IPS-20b (cell line): Measurements from ENCODE around the gene UBE2G1.
A peak's percentile ranks its signal among the peaks of the same experiment; 100 is the strongest.

Experiments
- H3K27ac ChIP-seq: one replicate; pipeline ENCODE4 v1.5.1; 2013; ENCODE audit warnings: low read length
- H3K27me3 ChIP-seq: 2 replicates; pipeline ENCODE4 v1.6.1; 2013; ENCODE audit warnings: mild to moderate bottlenecking, low read length, inconsistent platforms; ENCODE audit not compliant: insufficient read depth
- H3K36me3 ChIP-seq: 2 replicates; pipeline ENCODE4 v1.6.1; 2013; ENCODE audit warnings: low read depth, mild to moderate bottlenecking, inconsistent platforms, low read length, moderate library complexity; ENCODE audit not compliant: insufficient read depth
- H3K4me1 ChIP-seq: 2 replicates; pipeline ENCODE4 v1.6.1; 2013; ENCODE audit warnings: mild to moderate bottlenecking, control low read depth, inconsistent platforms, low read length, moderate library complexity; ENCODE audit not compliant: insufficient read depth
- H3K4me3 ChIP-seq: 2 replicates; pipeline ENCODE4 v1.5.1; 2013; ENCODE audit warnings: mild to moderate bottlenecking, low read length, inconsistent platforms
- H3K9ac ChIP-seq: 2 replicates; pipeline ENCODE4 v1.6.1; 2013; ENCODE audit warnings: low read depth, mild to moderate bottlenecking, inconsistent platforms, low read length, moderate library complexity
- H3K9me3 ChIP-seq: 2 replicates; pipeline ENCODE4 v1.6.1; 2013; ENCODE audit warnings: mild to moderate bottlenecking, low read depth, low read length, inconsistent platforms; ENCODE audit not compliant: insufficient read depth

UBE2G1 gene

GRCh38 chr17:4276514-4276913 lies 90.0 kb downstream of the UBE2G1 start:
- Histone ChIP-seq H3K9ac (no peak overlapping the region), H3K4me3 (no peak overlapping the region), H3K27ac (no peak overlapping the region), H3K9me3 (no peaks in the 10 kb centered on the region), H3K36me3 (peaks cover 63% of the 10 kb centered on the region), H3K27me3 (no peaks in the 10 kb centered on the region), H3K4me1 (no peaks in the 10 kb centered on the region)

GRCh38 chr17:4272972-4273368 lies 93.5 kb downstream of the UBE2G1 start:
- Histone ChIP-seq H3K9ac (no peak overlapping the region), H3K36me3 (peaks cover 78% of the 10 kb centered on the region), H3K4me3 (no peak overlapping the region), H3K27ac (no peak overlapping the region), H3K9me3 (no peaks in the 10 kb centered on the region), H3K4me1 (no peaks in the 10 kb centered on the region), H3K27me3 (no peaks in the 10 kb centered on the region)

- H3K9me3 ChIP-seq = no peaks in the 10 kb centered on the region
- no peak overlapping the region for H3K9ac ChIP-seq
- H3K4me1 ChIP-seq = no peaks in the 10 kb centered on the region
- H3K27me3 ChIP-seq = no peaks in the 10 kb centered on the region
- H3K36me3 ChIP-seq = peaks cover 78% of the 10 kb centered on the region
- H3K27ac ChIP-seq = no peak overlapping the region
- no peak overlapping the region for H3K4me3 ChIP-seq
These were observed 94.1 kb downstream of the UBE2G1 start for GRCh38 chr17:4272213-4272971.

GRCh38 chr17:4270736-4271135 lies 95.7 kb downstream of the UBE2G1 start:
- Histone ChIP-seq H3K36me3 (peaks cover 65% of the 10 kb centered on the region), H3K9ac (no peak overlapping the region), H3K27me3 (no peaks in the 10 kb centered on the region), H3K4me1 (no peaks in the 10 kb centered on the region), H3K4me3 (no peak overlapping the region), H3K27ac (no peak overlapping the region), H3K9me3 (no peaks in the 10 kb centered on the region)

GRCh38 chr17:4269915-4270314 lies 96.6 kb downstream of the UBE2G1 start:
- H3K36me3 ChIP-seq = peaks cover 59% of the 10 kb centered on the region

GRCh38 chr17:4267402-4267801 lies 99.1 kb downstream of the UBE2G1 start:
- H3K4me3 ChIP-seq = no peak overlapping the region
- 0 out of 2 replicates have a peak, but pooled peaks cover 3% of the 10 kb centered on the region for H3K4me1 ChIP-seq
- no peaks in the 10 kb centered on the region for H3K9me3 ChIP-seq
- peaks cover 49% of the 10 kb centered on the region for H3K36me3 ChIP-seq
- no peaks in the 10 kb centered on the region for H3K27me3 ChIP-seq
- no peak overlapping the region for H3K9ac ChIP-seq
- no peak overlapping the region for H3K27ac ChIP-seq

More at GRCh38 chr17:4269915-4270314, 96.6 kb downstream of the UBE2G1 start:
- Histone ChIP-seq H3K9ac (no peak overlapping the region), H3K27me3 (no peaks in the 10 kb centered on the region), H3K9me3 (no peaks in the 10 kb centered on the region), H3K4me3 (no peak overlapping the region), H3K27ac (no peak overlapping the region), H3K4me1 (no peaks in the 10 kb centered on the region)

- Histone ChIP-seq H3K27ac (no peak overlapping the region), H3K4me1 (0 out of 2 replicates have a peak, but pooled peaks cover 3% of the 10 kb centered on the region), H3K9ac (no peak overlapping the region), H3K36me3 (peaks cover 41% of the 10 kb centered on the region), H3K4me3 (no peak overlapping the region), H3K27me3 (no peaks in the 10 kb centered on the region), H3K9me3 (no peaks in the 10 kb centered on the region)
These were observed 99.9 kb downstream of the UBE2G1 start for GRCh38 chr17:4266550-4266949.

GRCh38 chr17:4263282-4264215 lies 102.9 kb downstream of the UBE2G1 start, which contains the start of gene ANKFY1:
Gene ANKFY1, minus strand, starts transcription at chr17:4263979. Its CDS starts 38 bp downstream, at chr17:4263941.
- Histone ChIP-seq H3K27ac (peak within 1 kb of the TSS; percentile 11), H3K27me3 (no peaks in the 10 kb centered on the region), H3K36me3 (peaks cover 22% of the 10 kb centered on the region; the same call in 1 of the 2 replicates), H3K4me1 (0 out of 2 replicates have a peak, but pooled peaks cover 3% of the 10 kb centered on the region), H3K4me3 (peak within 1 kb of the TSS; percentile 77), H3K9ac (peak within 1 kb of the TSS; percentile 85), H3K9me3 (peaks cover 12% of the 10 kb centered on the region)

GRCh38 chr17:4262703-4263102 lies 103.8 kb downstream of the UBE2G1 start:
- Histone ChIP-seq H3K9me3 (peaks cover 12% of the 10 kb centered on the region), H3K27ac (no peak overlapping the region), H3K27me3 (no peaks in the 10 kb centered on the region), H3K9ac (peak overlapping the region; percentile 85), H3K36me3 (peaks cover 14% of the 10 kb centered on the region; the same call in 1 of the 2 replicates), H3K4me3 (peak overlapping the region; percentile 77), H3K4me1 (0 out of 2 replicates have a peak, but pooled peaks cover 3% of the 10 kb centered on the region)

GRCh38 chr17:4261452-4261851 lies 105.0 kb downstream of the UBE2G1 start:
- H3K27ac ChIP-seq = no peak overlapping the region

GRCh38 chr17:4258867-4259266 lies 107.6 kb downstream of the UBE2G1 start:
- H3K9me3 ChIP-seq = peaks cover 12% of the 10 kb centered on the region
- H3K4me3 ChIP-seq = no peak overlapping the region
- 0 out of 2 replicates have a peak, but pooled peaks cover 3% of the 10 kb centered on the region for H3K4me1 ChIP-seq
- H3K27me3 ChIP-seq = no peaks in the 10 kb centered on the region
- H3K27ac ChIP-seq = no peak overlapping the region
- no peak overlapping the region for H3K9ac ChIP-seq
- H3K36me3 ChIP-seq = peaks cover 9% of the 10 kb centered on the region; the same call in 1 of the 2 replicates

More at GRCh38 chr17:4261452-4261851, 105.0 kb downstream of the UBE2G1 start:
- Histone ChIP-seq H3K9me3 (peaks cover 12% of the 10 kb centered on the region), H3K27me3 (no peaks in the 10 kb centered on the region), H3K4me3 (peak overlapping the region; percentile 10; the same call in 1 of the 2 replicates), H3K4me1 (0 out of 2 replicates have a peak, but pooled peaks cover 3% of the 10 kb centered on the region), H3K36me3 (peaks cover 9% of the 10 kb centered on the region; the same call in 1 of the 2 replicates), H3K9ac (no peak overlapping the region)
